Sigmoid colon (tissue), 4 donors: ENCODE measurements around the gene GMPR2.

Experiments
- CTCF ChIP-seq, 4 experiments: fragments of 450-650 bp in 3 of 4; fragments of 200-600 bp in 1 of 4; IDR thresholded peaks; one replicate each; pipeline ENCODE4 v1.5.1; 2016 to 2019; ENCODE audit warnings: antibody characterized with exemption in 4 of 4, mild to moderate bottlenecking in 3 of 4, moderate library complexity in 2 of 4
- EP300 ChIP-seq, 4 donors: sonication (generic); formaldehyde crosslinking; IDR thresholded peaks; one replicate each; pipeline ENCODE4 v1.6.1; 2017; ENCODE audit warnings: antibody characterized with exemption in 4 of 4
- POLR2A ChIP-seq, 2 donors: fragments of 450-650 bp; IDR thresholded peaks; one replicate each; pipeline ENCODE4 v1.6.1; 2016; ENCODE audit warnings: antibody characterized with exemption in 2 of 2, mild to moderate bottlenecking in 2 of 2, moderate library complexity in 2 of 2
- POLR2AphosphoS5 ChIP-seq, 4 donors: sonication (generic); formaldehyde crosslinking; IDR thresholded peaks; one replicate each; pipeline ENCODE4 v1.6.1; 2017; ENCODE audit warnings: antibody characterized with exemption in 4 of 4

DNA sequence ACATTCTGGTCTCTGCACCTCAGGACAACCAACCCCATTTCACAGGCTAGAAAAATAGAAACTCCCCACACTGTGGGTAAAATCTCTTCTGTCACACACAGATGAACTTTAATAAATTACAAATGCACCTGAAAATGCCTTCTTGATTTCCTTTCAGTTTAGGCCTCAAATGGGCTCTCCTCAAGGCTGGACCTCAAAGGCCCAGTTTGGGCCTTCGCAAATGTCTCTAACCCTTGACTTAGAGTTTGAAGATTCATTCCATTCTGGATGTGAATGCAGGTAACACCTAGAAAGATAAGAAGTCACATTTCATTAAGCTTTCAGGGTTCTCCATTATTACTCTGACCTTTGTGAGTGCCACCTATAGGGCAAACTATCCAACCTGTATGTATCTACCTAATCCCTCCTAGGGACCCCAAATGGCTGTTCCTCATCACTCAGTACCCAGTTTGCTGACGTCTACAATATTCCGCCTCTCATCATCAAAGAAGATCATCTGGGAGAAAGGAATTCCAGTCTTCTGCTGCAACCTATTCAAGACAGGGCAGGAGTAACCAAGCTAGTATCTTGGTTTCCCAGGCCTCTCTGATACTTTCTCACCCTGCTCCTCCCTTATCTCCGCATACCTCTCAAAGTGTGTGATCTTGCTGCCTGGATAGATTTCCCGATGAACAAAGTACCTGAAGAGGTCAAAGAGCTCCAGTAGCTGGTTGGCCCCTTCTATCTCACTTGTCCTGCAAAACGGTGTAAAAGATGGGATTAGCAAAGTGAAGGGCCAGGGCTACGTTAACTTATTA lies 18.7 kb upstream of the GMPR2 start:
- TF ChIP-seq CTCF (IDR thresholded peaks at IDR 0.05), result no peak
- TF ChIP-seq POLR2AphosphoS5 (IDR thresholded peaks at IDR 0.05), result no peak
- no peak for TF ChIP-seq POLR2A (IDR thresholded peaks at IDR 0.05)
- TF ChIP-seq EP300 (IDR thresholded peaks at IDR 0.05), result no peak
